Left lung (tissue), 10 donors: ENCODE data around the gene LMTK3. TPM values are rescaled to one million over a fixed set of nuclear protein-coding genes. Genes with fewer than 3 reads are reported as not detected.

Source experiments
- ATAC-seq: fragments of 200-7000 bp; cut with Tn5 transposase; one replicate; pipeline ENCODE4 v1.9.1; 2020; ENCODE audit warnings: moderate library complexity
- DNase-seq, 4 donors: peaks; one replicate each; pipeline ENCODE4 v3.0.0-alpha.2; 2013 to 2020
- H3K27ac ChIP-seq, 2 donors: fragments of 200-600 bp; sonication (generic) in 1 of 2; one replicate each; pipeline versions ENCODE4 v1.5.0 to v1.8.0; 2020 to 2021
- H3K27me3 ChIP-seq, 2 donors: fragments of 200-600 bp; sonication (generic) in 1 of 2; one replicate each; pipeline versions ENCODE4 v1.5.0 to v1.8.0; 2020 to 2021
- H3K36me3 ChIP-seq, 2 donors: fragments of 200-600 bp; sonication (generic) in 1 of 2; one replicate each; pipeline versions ENCODE4 v1.5.0 to v1.8.0; 2020 to 2021
- H3K4me1 ChIP-seq, 2 donors: fragments of 200-600 bp; one replicate each; pipeline ENCODE4 v1.8.0; 2021
- H3K4me3 ChIP-seq, 2 donors: fragments of 200-600 bp; sonication (generic) in 1 of 2; one replicate each; pipeline versions ENCODE4 v1.5.0 to v1.8.0; 2020 to 2021; ENCODE audit warnings: mild to moderate bottlenecking in 1 of 2
- H3K9me3 ChIP-seq, 2 donors: fragments of 200-600 bp; sonication (generic) in 1 of 2; one replicate each; pipeline versions ENCODE4 v1.5.0 to v1.8.0; 2020 to 2021
- intact Hi-C, 2 donors: fragments of 100-400 bp; cut with DNase I; formaldehyde crosslinking; loops; one replicate each; pipeline versions ENCODE4 v1.11.2 to v1.14.2; 2022
- polyA plus RNA-seq, 6 donors: library from polyadenylated mRNA; unstranded; fragments of 120-200 nt; gene quantifications; one replicate each; pipeline ENCODE4 v1.2.1, GENCODE V29; 2013; ENCODE audit not compliant: insufficient read length in 6 of 6
- total RNA-seq, 2 donors: library from RNA; stranded (reverse); fragmentation: NEBNext Ultra II Directional; extraction: Animal tissue kit (Norgen Biotek cat#: 25700); gene quantifications; one replicate each; pipeline ENCODE4 v1.2.1, GENCODE V29; 2021
- TF ChIP-seq, protein P1 (sequence below), 2 donors: fragments of 200-600 bp; sonication (generic) in 1 of 2; IDR thresholded peaks; one replicate each; pipeline versions ENCODE4 v1.5.0 to v1.8.0; 2021; ENCODE audit warnings: antibody characterized with exemption in 2 of 2
- donor health status: DM: no; HTN: yes; CAD: no.
- donor health status: DM: no; HTN: no; CAD: no.

Gene LMTK3
- total and polyA plus RNA-seq, 8 donors, result 1.7 to 9.5 (median 3.1) TPM

DNA sequence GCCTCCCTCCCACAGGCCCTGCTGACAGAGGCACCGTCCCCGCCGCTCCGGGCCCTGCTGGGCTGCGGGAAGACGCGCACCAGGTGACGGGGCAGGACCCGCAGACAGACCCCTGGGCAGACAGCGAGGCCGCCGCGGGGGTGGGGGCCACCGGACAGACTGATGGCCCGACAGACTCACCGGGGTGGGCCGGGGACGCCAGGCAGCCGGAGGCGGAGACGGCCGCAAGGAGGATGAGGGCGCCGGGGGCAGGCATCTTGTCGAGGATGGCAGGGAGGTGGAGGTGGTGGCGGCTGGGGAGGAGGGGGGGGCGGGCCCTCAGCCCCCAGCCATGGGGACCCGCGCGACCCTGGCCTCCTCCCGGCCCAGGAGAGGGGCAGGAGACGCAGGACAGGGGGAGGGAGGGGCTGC lies 309 bp downstream of the LMTK3 start:
- no peaks in the 10 kb centered on the region for H3K36me3 ChIP-seq
- H3K9me3 ChIP-seq, result no peaks in the 10 kb centered on the region
- no peak overlapping the region for H3K27ac ChIP-seq
- intact Hi-C loops, result no loop called here
- H3K4me1 ChIP-seq, result peaks cover 0 to 23% of the 10 kb centered on the region in 2 donors
- no peak for ATAC-seq
- no peak for DNase-seq
- peaks cover 29 to 61% of the 10 kb centered on the region in 2 donors for H3K27me3 ChIP-seq
- TF ChIP-seq, protein P1, sequence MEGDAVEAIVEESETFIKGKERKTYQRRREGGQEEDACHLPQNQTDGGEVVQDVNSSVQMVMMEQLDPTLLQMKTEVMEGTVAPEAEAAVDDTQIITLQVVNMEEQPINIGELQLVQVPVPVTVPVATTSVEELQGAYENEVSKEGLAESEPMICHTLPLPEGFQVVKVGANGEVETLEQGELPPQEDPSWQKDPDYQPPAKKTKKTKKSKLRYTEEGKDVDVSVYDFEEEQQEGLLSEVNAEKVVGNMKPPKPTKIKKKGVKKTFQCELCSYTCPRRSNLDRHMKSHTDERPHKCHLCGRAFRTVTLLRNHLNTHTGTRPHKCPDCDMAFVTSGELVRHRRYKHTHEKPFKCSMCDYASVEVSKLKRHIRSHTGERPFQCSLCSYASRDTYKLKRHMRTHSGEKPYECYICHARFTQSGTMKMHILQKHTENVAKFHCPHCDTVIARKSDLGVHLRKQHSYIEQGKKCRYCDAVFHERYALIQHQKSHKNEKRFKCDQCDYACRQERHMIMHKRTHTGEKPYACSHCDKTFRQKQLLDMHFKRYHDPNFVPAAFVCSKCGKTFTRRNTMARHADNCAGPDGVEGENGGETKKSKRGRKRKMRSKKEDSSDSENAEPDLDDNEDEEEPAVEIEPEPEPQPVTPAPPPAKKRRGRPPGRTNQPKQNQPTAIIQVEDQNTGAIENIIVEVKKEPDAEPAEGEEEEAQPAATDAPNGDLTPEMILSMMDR (IDR thresholded peaks at IDR 0.05), result no peak
- no peak overlapping the region for H3K4me3 ChIP-seq

DNA sequence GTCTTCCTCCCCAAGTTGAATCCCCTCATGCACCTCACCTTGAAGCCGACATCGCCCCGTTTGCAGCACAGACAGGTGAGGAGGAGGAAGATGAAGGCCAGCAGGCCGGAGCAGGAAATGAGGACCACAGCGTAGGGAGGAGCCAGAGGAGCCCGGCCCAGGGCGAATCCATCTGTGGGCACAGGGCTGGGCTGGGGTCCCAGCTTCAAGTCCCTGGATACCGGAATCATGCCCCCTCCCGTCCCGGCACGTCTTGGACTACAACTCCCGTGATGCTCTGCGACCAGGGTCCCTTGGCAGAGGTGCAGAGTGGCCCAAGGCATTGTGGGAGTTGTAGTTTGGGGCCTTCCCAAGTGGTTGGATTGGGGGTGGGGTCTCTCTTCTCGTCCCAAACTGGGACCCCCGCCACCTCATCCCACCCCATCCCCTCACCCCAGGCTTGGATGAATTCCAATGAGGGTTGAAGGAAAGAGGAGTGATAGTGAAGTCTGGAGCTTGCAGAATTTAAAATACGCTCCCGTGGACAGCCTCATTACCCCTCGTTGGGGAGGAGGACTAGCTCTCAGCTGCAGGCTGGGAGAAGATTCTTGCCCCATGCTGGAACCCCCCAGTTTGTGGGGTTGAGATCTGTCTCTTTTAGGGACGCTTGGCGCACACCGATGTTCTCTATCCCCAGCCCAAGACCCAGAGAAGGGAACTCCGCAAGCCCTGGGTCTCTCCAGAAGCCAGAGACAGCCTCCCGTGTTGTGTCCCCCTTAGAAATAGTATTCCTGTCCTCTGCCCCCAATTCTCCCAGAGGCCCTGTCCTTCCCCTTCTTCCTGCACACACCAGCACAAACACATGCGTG lies 990 bp downstream of the LMTK3 start:
- ATAC-seq, result peak; percentile 77
- DNase-seq, result peak in 1 of 4 donors; percentile 59
- Histone ChIP-seq H3K27ac (no peak overlapping the region), H3K27me3 (peaks cover 29 to 61% of the 10 kb centered on the region in 2 donors), H3K36me3 (no peaks in the 10 kb centered on the region), H3K4me1 (peaks cover 0 to 23% of the 10 kb centered on the region in 2 donors), H3K4me3 (no peak overlapping the region), H3K9me3 (no peaks in the 10 kb centered on the region)
- intact Hi-C loops, result no loop called here
- TF ChIP-seq, protein P1 (IDR thresholded peaks at IDR 0.05), result no peak

DNA sequence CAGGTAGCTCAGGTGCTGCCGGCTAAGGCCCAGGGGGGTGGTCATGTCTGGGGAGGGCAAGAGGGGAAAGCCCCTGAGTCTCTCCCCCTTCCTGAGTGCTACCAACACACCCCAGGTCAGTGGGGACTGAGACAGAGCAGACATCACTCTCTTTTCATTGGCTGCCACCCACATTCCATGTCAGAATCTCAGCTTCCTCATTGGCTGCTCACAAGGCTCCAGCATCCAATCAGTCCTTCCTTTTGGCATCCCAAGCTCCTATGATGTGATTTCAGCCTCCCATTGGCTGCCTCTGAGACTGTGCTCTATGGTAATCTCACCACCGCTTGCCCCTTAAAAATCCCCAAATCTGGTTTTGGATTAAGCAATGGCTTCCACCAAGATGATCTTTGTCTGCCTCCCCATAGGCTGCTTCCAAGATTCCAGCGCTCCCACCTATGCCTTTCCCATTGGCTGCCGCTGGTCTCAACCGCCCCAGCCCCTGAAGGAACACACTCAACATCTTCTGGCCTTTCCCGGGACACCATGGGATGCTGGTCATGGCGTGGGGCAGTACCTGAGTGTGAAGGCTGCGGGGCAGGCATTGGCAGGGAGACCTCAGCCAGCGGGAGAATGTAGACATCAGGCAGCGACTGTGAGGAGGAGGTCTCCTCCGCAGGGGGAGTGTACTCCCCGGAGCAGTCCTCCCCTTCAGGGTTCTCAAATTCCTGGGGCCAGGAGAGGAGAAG lies 2.0 kb downstream of the LMTK3 start:
- intact Hi-C loops, result loop anchor here in 1 of 2 donors (10.0 kb wide), 1 partner anchor 75 kb away; no protein-coding TSS in a partner anchor
- H3K4me3 ChIP-seq, result no peak overlapping the region
- TF ChIP-seq, protein P1 (IDR thresholded peaks at IDR 0.05), result no peak
- H3K36me3 ChIP-seq, result no peaks in the 10 kb centered on the region
- H3K4me1 ChIP-seq, result peaks cover 0 to 23% of the 10 kb centered on the region in 2 donors
- no peaks in the 10 kb centered on the region for H3K9me3 ChIP-seq
- no peak overlapping the region for H3K27ac ChIP-seq
- ATAC-seq (no peak), DNase-seq (no peak)
- peaks cover 29 to 61% of the 10 kb centered on the region in 2 donors for H3K27me3 ChIP-seq

DNA sequence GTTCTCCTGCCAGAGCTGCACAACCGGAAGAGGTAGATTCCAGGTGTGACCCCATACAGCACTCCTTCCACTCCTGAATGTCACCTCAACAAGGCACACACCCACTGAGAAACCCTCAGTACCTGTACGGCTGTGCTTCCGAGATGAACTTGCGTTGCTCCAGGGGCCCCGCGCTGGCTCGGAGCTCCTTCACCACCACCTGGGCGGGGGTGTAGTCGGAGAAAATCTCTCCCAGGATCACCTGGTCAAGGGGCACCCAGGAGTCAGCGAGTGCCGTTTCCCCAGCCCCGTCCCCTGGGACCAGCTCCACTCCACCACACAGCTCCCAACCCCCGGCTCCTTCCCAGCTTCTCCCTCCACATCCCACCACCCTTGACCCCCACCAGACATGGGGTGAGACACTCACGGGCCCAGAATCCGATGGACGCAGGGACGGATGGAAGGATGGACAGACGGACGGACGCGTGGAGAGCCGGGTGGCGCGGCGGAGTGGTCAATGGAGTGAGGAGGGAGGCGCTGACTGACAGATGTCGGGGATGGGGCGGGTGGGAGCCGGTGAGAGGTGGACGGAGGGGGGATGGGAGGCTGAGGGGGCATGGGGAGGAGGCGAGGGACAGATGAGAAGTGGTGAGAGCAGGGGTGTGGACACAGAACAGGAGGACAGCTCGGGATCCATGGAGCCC lies 2.8 kb downstream of the LMTK3 start:
- no peak overlapping the region for H3K27ac ChIP-seq
- H3K4me3 ChIP-seq, result no peak overlapping the region
- H3K9me3 ChIP-seq, result no peaks in the 10 kb centered on the region
- ATAC-seq (no peak), DNase-seq (no peak)
- H3K27me3 ChIP-seq, result peaks cover 29 to 56% of the 10 kb centered on the region in 2 donors
- H3K4me1 ChIP-seq, result peaks cover 0 to 23% of the 10 kb centered on the region in 2 donors
- intact Hi-C loops, result loop anchor here in 1 of 2 donors (10.0 kb wide), 1 partner anchor 76 kb away; no protein-coding TSS in a partner anchor
- no peaks in the 10 kb centered on the region for H3K36me3 ChIP-seq
- TF ChIP-seq, protein P1 (IDR thresholded peaks at IDR 0.05), result no peak
